Measurements from ENCODE around the gene NME7.

Gene NME7

GRCh38 chr1:169119405-169119804 is 248.2 kb downstream of the NME7 start:
- DNase-seq: no peak
- H3K36me3 ChIP-seq: no peaks in the 10 kb centered on the region
- H3K9me3 ChIP-seq (ENCODE audit: severe bottlenecking): no peaks in the 10 kb centered on the region
- H3K27ac ChIP-seq: no peak overlapping the region
- no peak overlapping the region for H3K4me3 ChIP-seq (ENCODE audit: low read depth, low read length)
- TF ChIP-seq CTCF (IDR thresholded peaks at IDR 0.05; ENCODE audit: low read depth, low read length): no peak
- H3K27me3 ChIP-seq (ENCODE audit: insufficient read depth, low read depth, severe bottlenecking): no peaks in the 10 kb centered on the region

GRCh38 chr1:169118227-169118626 is 249.4 kb downstream of the NME7 start:
- peaks cover 4% of the 10 kb centered on the region for H3K36me3 ChIP-seq
- no peaks in the 10 kb centered on the region for H3K27me3 ChIP-seq (ENCODE audit: insufficient read depth, low read depth, severe bottlenecking)
- TF ChIP-seq CTCF (IDR thresholded peaks at IDR 0.05; ENCODE audit: low read depth, low read length): no peak
- H3K27ac ChIP-seq: no peak overlapping the region
- no peak for DNase-seq
- no peaks in the 10 kb centered on the region for H3K9me3 ChIP-seq (ENCODE audit: severe bottlenecking)
- H3K4me3 ChIP-seq (ENCODE audit: low read depth, low read length): no peak overlapping the region

GRCh38 chr1:169117599-169117998 is 250.0 kb downstream of the NME7 start:
- H3K27ac ChIP-seq: no peak overlapping the region
- H3K36me3 ChIP-seq: peaks cover 4% of the 10 kb centered on the region
- no peak for TF ChIP-seq CTCF (IDR thresholded peaks at IDR 0.05; ENCODE audit: low read depth, low read length)
- H3K27me3 ChIP-seq (ENCODE audit: insufficient read depth, low read depth, severe bottlenecking): no peaks in the 10 kb centered on the region
- no peaks in the 10 kb centered on the region for H3K9me3 ChIP-seq (ENCODE audit: severe bottlenecking)
- no peak for DNase-seq
- H3K4me3 ChIP-seq (ENCODE audit: low read depth, low read length): no peak overlapping the region

GRCh38 chr1:169117014-169117413 is 250.6 kb downstream of the NME7 start:
- Histone ChIP-seq H3K27ac (no peak overlapping the region), H3K27me3 (ENCODE audit: insufficient read depth, low read depth, severe bottlenecking) (no peaks in the 10 kb centered on the region), H3K4me3 (ENCODE audit: low read depth, low read length) (no peak overlapping the region), H3K9me3 (ENCODE audit: severe bottlenecking) (no peaks in the 10 kb centered on the region), H3K36me3 (peaks cover 4% of the 10 kb centered on the region)
- DNase-seq: no peak
- no peak for TF ChIP-seq CTCF (IDR thresholded peaks at IDR 0.05; ENCODE audit: low read depth, low read length)

GRCh38 chr1:169115891-169116585 is 251.6 kb downstream of the NME7 start:
- H3K9me3 ChIP-seq (ENCODE audit: severe bottlenecking): no peaks in the 10 kb centered on the region
- no peak overlapping the region for H3K27ac ChIP-seq
- no peak for TF ChIP-seq CTCF (IDR thresholded peaks at IDR 0.05; ENCODE audit: low read depth, low read length)
- H3K4me3 ChIP-seq (ENCODE audit: low read depth, low read length): no peak overlapping the region
- no peaks in the 10 kb centered on the region for H3K27me3 ChIP-seq (ENCODE audit: insufficient read depth, low read depth, severe bottlenecking)
- DNase-seq: no peak
- H3K36me3 ChIP-seq: peaks cover 4% of the 10 kb centered on the region

- no peak for TF ChIP-seq CTCF (IDR thresholded peaks at IDR 0.05; ENCODE audit: low read depth, low read length)
Measured at GRCh38 chr1:169113613-169114119, 253.9 kb downstream of the NME7 start.

More at GRCh38 chr1:169113613-169114119, 253.9 kb downstream of the NME7 start:
- H3K9me3 ChIP-seq (ENCODE audit: severe bottlenecking): no peaks in the 10 kb centered on the region
- DNase-seq: no peak
- no peak overlapping the region for H3K27ac ChIP-seq
- H3K36me3 ChIP-seq: peaks cover 4% of the 10 kb centered on the region
- H3K4me3 ChIP-seq (ENCODE audit: low read depth, low read length): no peak overlapping the region
- no peaks in the 10 kb centered on the region for H3K27me3 ChIP-seq (ENCODE audit: insufficient read depth, low read depth, severe bottlenecking)
